Measurements from ENCODE around the gene GAREM1. TPM values are rescaled to one million over a fixed set of nuclear protein-coding genes. Genes with fewer than 3 reads are reported as not detected.

Gene GAREM1
- total RNA-seq, 1 donor from 2014 or later = 7.7 TPM

DNA sequence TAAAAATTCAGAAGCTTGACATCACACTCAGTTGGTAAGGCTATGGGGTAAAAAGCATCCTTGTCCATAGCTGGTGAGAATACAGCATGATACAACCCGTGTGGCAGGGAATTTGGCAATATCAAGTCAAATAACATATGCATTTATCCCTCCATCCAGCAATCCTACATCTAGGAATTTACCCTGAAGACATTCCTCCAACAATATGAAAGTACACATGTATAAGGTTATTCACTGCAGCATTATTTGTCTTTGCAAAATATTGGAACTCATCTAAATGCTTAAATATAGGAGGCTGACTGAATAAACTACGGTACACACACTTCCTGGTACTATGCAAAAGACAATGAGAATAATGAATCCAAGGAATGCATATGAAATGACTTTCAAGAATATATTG is 179.9 kb downstream of the GAREM1 start:
- no peak for DNase-seq (ENCODE audit: low spot score)
- TF ChIP-seq, protein P1, sequence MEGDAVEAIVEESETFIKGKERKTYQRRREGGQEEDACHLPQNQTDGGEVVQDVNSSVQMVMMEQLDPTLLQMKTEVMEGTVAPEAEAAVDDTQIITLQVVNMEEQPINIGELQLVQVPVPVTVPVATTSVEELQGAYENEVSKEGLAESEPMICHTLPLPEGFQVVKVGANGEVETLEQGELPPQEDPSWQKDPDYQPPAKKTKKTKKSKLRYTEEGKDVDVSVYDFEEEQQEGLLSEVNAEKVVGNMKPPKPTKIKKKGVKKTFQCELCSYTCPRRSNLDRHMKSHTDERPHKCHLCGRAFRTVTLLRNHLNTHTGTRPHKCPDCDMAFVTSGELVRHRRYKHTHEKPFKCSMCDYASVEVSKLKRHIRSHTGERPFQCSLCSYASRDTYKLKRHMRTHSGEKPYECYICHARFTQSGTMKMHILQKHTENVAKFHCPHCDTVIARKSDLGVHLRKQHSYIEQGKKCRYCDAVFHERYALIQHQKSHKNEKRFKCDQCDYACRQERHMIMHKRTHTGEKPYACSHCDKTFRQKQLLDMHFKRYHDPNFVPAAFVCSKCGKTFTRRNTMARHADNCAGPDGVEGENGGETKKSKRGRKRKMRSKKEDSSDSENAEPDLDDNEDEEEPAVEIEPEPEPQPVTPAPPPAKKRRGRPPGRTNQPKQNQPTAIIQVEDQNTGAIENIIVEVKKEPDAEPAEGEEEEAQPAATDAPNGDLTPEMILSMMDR (IDR thresholded peaks at IDR 0.05) = no peak
- no peaks in the 10 kb centered on the region for H3K27me3 Mint-ChIP-seq (ENCODE audit: low read depth)
- H3K9me3 Mint-ChIP-seq (ENCODE audit: low read depth) = no peaks in the 10 kb centered on the region
- H3K36me3 Mint-ChIP-seq (ENCODE audit: low read depth) = peaks cover 2% of the 10 kb centered on the region
- H3K4me1 Mint-ChIP-seq (ENCODE audit: low read depth) = no peaks in the 10 kb centered on the region
- H3K4me3 Mint-ChIP-seq (ENCODE audit: unreplicated experiment) = no peak overlapping the region
- H3K27ac Mint-ChIP-seq (ENCODE audit: unreplicated experiment) = no peak overlapping the region

DNA sequence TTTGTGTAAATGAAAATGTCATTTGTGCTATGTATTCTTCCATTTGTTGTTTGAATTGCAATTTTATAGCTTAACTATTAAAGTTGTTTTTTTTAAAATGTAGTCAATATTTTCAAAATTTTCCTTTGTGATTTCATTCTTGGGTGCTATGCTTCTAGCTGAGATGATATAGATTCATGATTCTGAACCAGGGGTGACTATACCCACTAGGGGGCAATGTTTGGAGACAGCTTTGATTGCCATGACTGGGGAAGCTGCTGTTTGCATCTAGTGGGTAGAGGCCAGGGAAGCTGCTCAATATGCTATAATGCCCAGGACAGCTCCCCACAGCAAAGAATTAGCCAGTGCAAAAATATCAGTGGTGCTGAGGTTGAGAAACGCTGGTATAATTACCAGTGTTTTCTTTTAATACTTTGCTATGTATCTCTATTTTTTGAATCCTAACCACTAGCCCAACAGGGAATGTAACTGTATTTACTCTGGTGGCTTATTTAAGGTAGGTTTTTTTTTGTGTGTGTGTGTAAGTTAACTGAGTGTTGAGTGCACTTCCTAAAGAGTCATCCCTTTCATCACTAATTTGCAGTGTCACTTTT is 181.1 kb downstream of the GAREM1 start:
- Mint-ChIP-seq H3K9me3 (ENCODE audit: low read depth) (no peaks in the 10 kb centered on the region), H3K27ac (ENCODE audit: unreplicated experiment) (no peak overlapping the region), H3K4me1 (ENCODE audit: low read depth) (peaks cover 8% of the 10 kb centered on the region), H3K27me3 (ENCODE audit: low read depth) (no peaks in the 10 kb centered on the region), H3K36me3 (ENCODE audit: low read depth) (peaks cover 5% of the 10 kb centered on the region), H3K4me3 (ENCODE audit: unreplicated experiment) (no peak overlapping the region)
- TF ChIP-seq, protein P1 (IDR thresholded peaks at IDR 0.05) = peak; percentile 88
- no peak for DNase-seq (ENCODE audit: low spot score)

DNA sequence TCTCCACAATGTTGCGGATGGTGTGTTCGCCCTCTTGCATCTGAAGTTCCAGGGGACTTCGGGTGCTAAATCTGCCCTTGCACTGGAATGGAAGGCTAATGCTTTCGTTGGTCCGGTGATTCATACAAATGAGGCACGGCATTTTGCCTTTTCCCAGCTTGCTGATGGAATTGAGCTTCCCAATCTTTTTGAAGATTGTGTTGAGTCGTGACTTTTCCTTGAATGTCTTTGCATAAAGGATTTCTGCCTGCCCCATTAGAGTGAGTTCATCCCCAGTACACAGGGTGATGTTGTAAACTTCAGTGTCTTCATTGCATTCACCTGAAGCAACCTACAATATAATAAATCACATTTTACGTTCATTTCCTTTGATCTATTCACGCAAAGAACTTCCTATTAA is 182.8 kb downstream of the GAREM1 start:
- no peak for DNase-seq (ENCODE audit: low spot score)
- peaks cover 5% of the 10 kb centered on the region for H3K36me3 Mint-ChIP-seq (ENCODE audit: low read depth)
- H3K9me3 Mint-ChIP-seq (ENCODE audit: low read depth) = no peaks in the 10 kb centered on the region
- H3K4me1 Mint-ChIP-seq (ENCODE audit: low read depth) = peaks cover 24% of the 10 kb centered on the region
- no peak overlapping the region for H3K27ac Mint-ChIP-seq (ENCODE audit: unreplicated experiment)
- no peaks in the 10 kb centered on the region for H3K27me3 Mint-ChIP-seq (ENCODE audit: low read depth)
- TF ChIP-seq, protein P1 (IDR thresholded peaks at IDR 0.05) = no peak
- H3K4me3 Mint-ChIP-seq (ENCODE audit: unreplicated experiment) = no peak overlapping the region

DNA sequence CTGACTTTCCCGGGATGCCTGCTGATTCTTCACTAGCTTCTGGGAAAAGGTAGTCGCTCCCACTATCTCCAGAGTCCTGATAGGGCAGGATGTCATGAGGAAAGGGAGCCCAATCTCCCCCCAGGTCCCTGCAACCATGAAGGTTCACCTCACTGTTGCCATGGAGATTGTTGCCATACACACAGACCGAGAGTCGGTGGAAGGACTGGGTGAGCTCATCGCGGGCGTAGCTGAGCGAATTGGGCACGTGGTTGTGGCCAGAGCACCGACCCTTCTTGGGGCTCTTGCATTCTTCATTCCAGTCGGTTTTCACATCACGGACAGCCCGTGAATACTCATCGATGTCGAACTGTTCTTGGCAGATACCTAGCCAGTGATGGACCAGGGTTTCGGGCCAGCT is 183.4 kb downstream of the GAREM1 start:
- Mint-ChIP-seq H3K4me3 (ENCODE audit: unreplicated experiment) (no peak overlapping the region), H3K4me1 (ENCODE audit: low read depth) (peaks cover 29% of the 10 kb centered on the region)

DNA sequence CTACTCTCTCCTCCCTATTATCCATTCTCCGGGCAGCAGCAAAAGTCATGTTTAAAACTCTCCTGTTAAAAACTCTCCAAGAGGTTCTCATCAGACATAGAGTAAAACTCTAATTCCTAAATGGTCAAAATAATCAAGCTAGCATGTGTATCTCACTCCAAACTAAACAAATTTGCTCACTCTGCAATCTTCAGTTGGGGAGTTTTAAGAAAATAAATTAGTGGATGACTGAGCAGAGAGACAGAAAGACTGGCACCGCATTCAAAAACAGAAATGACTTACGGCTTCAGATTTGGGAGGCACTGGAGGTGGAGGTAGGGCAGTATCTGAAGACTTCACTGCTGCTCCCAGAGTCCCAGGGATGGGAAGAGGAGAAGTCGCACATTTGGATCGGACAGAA is 183.9 kb downstream of the GAREM1 start:
- Mint-ChIP-seq H3K27me3 (ENCODE audit: low read depth) (no peaks in the 10 kb centered on the region), H3K27ac (ENCODE audit: unreplicated experiment) (no peak overlapping the region), H3K9me3 (ENCODE audit: low read depth) (no peaks in the 10 kb centered on the region), H3K36me3 (ENCODE audit: low read depth) (peaks cover 5% of the 10 kb centered on the region), H3K4me3 (ENCODE audit: unreplicated experiment) (no peak overlapping the region), H3K4me1 (ENCODE audit: low read depth) (peaks cover 29% of the 10 kb centered on the region)
- TF ChIP-seq, protein P1 (IDR thresholded peaks at IDR 0.05) = no peak
- no peak for DNase-seq (ENCODE audit: low spot score)

More for the DNA sequence above, 183.4 kb downstream of the GAREM1 start:
- DNase-seq (ENCODE audit: low spot score) = no peak
- Mint-ChIP-seq H3K27me3 (ENCODE audit: low read depth) (no peaks in the 10 kb centered on the region), H3K9me3 (ENCODE audit: low read depth) (no peaks in the 10 kb centered on the region), H3K36me3 (ENCODE audit: low read depth) (peaks cover 5% of the 10 kb centered on the region), H3K27ac (ENCODE audit: unreplicated experiment) (no peak overlapping the region)
- TF ChIP-seq, protein P1 (IDR thresholded peaks at IDR 0.05) = no peak

All from chondrocyte (in vitro differentiated cells).